GM23338 (cell line): Measurements from ENCODE around the gene PRDM5.

ENCODE experiments used
- CREB1 ChIP-seq: fragments of 250-450 bp; sonication (Bioruptor Pico); IDR thresholded peaks from 2 replicates; pipeline ENCODE4 v1.5.0; 2020; ENCODE audit warnings: low read depth, mild to moderate bottlenecking, moderate library complexity
- CTCF ChIP-seq, 2 experiments: fragments of 200-600 bp in 1 of 2; sonication (generic) in 1 of 2; conservative IDR thresholded peaks; 2 replicates each; pipeline versions ENCODE4 v1.5.1 to v1.6.1; 2016 to 2017; ENCODE audit warnings: antibody characterized with exemption in 2 of 2, low read depth in 2 of 2, mild to moderate bottlenecking in 2 of 2, moderate library complexity in 1 of 2
- EZH2 ChIP-seq: fragments of 200-600 bp; sonication (generic); IDR thresholded peaks from one replicate; pipeline ENCODE4 v1.8.0; 2017; ENCODE audit warnings: antibody characterized with exemption, mild to moderate bottlenecking, low read depth; ENCODE audit not compliant: unreplicated experiment
- JUNB ChIP-seq: IDR thresholded peaks from one replicate; pipeline ENCODE4 v1.6.1; 2016; ENCODE audit warnings: antibody characterized with exemption; ENCODE audit not compliant: unreplicated experiment
- POLR2AphosphoS5 ChIP-seq: IDR thresholded peaks from 2 replicates; pipeline ENCODE4 v1.6.1; 2016; ENCODE audit warnings: antibody characterized with exemption, low read depth
- REST ChIP-seq: IDR thresholded peaks from one replicate; pipeline ENCODE4 v1.6.1; 2018; ENCODE audit warnings: antibody characterized with exemption; ENCODE audit not compliant: unreplicated experiment
- ZNF331 ChIP-seq: fragments of 250-450 bp; sonication (Bioruptor Pico); IDR thresholded peaks from 2 replicates; pipeline ENCODE4 v1.5.0; 2020; ENCODE audit warnings: low read depth, mild to moderate bottlenecking, moderate library complexity

- TF ChIP-seq POLR2AphosphoS5 = no peak
- no peak for TF ChIP-seq CTCF (conservative IDR thresholded peaks at IDR 0.05; ENCODE audit: low read depth in 2 of 2)
- no peak for TF ChIP-seq ZNF331 (CRISPR knock-in tag)
- TF ChIP-seq REST = no peak
- no peak for TF ChIP-seq JUNB
- no peak for TF ChIP-seq CREB1 (CRISPR knock-in tag)
- TF ChIP-seq EZH2 = no peak
These were observed 161.5 kb downstream of the PRDM5 start for GRCh38 chr4:120761070-120761469.
